ENCODE measurements around the gene ST6GAL1. TPM values are rescaled to one million over a fixed set of nuclear protein-coding genes. Genes with fewer than 3 reads are reported as not detected.

Gene ST6GAL1
- total and polyA plus RNA-seq, 2 experiments from 2014 or later: 17.6 to 65.1 TPM

DNA sequence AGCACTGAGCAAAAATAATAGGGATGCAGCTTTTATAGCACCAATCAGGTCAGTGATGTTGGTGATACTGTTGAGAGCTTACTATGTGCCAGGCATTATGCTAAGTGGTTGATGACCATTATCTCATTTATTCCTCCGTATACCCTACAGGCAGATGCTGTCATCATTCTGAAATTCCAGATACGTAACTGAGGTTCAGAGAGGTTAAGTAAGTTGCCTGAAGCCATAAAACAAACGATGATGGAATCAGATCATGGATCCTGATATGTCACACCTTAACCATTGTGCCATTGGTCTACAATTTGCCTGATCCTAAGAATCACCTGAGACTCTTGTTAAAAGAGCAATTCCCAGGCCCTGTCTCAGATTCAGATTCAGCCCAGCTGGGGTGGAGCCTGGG is 49.5 kb downstream of the ST6GAL1 start (continued):
- TF ChIP-seq, protein P1, sequence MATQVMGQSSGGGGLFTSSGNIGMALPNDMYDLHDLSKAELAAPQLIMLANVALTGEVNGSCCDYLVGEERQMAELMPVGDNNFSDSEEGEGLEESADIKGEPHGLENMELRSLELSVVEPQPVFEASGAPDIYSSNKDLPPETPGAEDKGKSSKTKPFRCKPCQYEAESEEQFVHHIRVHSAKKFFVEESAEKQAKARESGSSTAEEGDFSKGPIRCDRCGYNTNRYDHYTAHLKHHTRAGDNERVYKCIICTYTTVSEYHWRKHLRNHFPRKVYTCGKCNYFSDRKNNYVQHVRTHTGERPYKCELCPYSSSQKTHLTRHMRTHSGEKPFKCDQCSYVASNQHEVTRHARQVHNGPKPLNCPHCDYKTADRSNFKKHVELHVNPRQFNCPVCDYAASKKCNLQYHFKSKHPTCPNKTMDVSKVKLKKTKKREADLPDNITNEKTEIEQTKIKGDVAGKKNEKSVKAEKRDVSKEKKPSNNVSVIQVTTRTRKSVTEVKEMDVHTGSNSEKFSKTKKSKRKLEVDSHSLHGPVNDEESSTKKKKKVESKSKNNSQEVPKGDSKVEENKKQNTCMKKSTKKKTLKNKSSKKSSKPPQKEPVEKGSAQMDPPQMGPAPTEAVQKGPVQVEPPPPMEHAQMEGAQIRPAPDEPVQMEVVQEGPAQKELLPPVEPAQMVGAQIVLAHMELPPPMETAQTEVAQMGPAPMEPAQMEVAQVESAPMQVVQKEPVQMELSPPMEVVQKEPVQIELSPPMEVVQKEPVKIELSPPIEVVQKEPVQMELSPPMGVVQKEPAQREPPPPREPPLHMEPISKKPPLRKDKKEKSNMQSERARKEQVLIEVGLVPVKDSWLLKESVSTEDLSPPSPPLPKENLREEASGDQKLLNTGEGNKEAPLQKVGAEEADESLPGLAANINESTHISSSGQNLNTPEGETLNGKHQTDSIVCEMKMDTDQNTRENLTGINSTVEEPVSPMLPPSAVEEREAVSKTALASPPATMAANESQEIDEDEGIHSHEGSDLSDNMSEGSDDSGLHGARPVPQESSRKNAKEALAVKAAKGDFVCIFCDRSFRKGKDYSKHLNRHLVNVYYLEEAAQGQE (IDR thresholded peaks at IDR 0.05; ENCODE audit: unreplicated experiment): no peak
- TF ChIP-seq, protein P2, sequence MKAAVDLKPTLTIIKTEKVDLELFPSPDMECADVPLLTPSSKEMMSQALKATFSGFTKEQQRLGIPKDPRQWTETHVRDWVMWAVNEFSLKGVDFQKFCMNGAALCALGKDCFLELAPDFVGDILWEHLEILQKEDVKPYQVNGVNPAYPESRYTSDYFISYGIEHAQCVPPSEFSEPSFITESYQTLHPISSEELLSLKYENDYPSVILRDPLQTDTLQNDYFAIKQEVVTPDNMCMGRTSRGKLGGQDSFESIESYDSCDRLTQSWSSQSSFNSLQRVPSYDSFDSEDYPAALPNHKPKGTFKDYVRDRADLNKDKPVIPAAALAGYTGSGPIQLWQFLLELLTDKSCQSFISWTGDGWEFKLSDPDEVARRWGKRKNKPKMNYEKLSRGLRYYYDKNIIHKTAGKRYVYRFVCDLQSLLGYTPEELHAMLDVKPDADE (IDR thresholded peaks at IDR 0.05): no peak
- TF ChIP-seq CREB1 (CRISPR knock-in tag; IDR thresholded peaks at IDR 0.05; ENCODE audit: low read depth): no peak
- no peak for TF ChIP-seq CTCF (conservative IDR thresholded peaks at IDR 0.05; ENCODE audit: low read depth in 2 of 2)
- TF ChIP-seq EZH2phosphoT487 (IDR thresholded peaks at IDR 0.05; ENCODE audit: unreplicated experiment): no peak
- TF ChIP-seq ZNF114 (CRISPR knock-in tag; IDR thresholded peaks at IDR 0.05): no peak
- TF ChIP-seq EZH2 (IDR thresholded peaks at IDR 0.05; ENCODE audit: low read depth, unreplicated experiment): no peak
- no peak for TF ChIP-seq JUNB (IDR thresholded peaks at IDR 0.05; ENCODE audit: unreplicated experiment)
- TF ChIP-seq ZNF331 (CRISPR knock-in tag; IDR thresholded peaks at IDR 0.05; ENCODE audit: low read depth): no peak
- no peak for TF ChIP-seq STAT1 (IDR thresholded peaks at IDR 0.05; ENCODE audit: unreplicated experiment)

GRCh38 chr3:186980989-186981388 is 50.7 kb downstream of the ST6GAL1 start:
- Histone ChIP-seq H2AFZ (no peak overlapping the region), H3K4me3 (no peak overlapping the region), H3K79me2 (replicated peaks; ENCODE audit: insufficient read depth) (no peaks in the 10 kb centered on the region; the same call in none of the 2 replicates), H3F3A (replicated peaks; ENCODE audit: low read depth) (no peaks in the 10 kb centered on the region), H3K27me3 (ENCODE audit: insufficient read depth) (no peaks in the 10 kb centered on the region), H3K4me2 (no peak overlapping the region), H3K27ac (ENCODE audit: low read depth) (no peak overlapping the region), H3K36me3 (ENCODE audit: insufficient read depth) (0 out of 2 replicates have a peak, but pooled peaks cover 6% of the 10 kb centered on the region), H3K4me1 (ENCODE audit: insufficient read depth) (peaks cover 23% of the 10 kb centered on the region), H4K20me1 (replicated peaks; ENCODE audit: insufficient read depth) (0 out of 2 replicates have a peak, but pooled peaks cover 4% of the 10 kb centered on the region), H3K9me2 (ENCODE audit: insufficient read depth) (no peaks in the 10 kb centered on the region; the same call in 1 of the 2 replicates)
- Mint-ChIP-seq H3K36me3 (ENCODE audit: low read depth) (peaks cover 70% of the 10 kb centered on the region), H3K4me3 (no peak overlapping the region), H3K27me3 (ENCODE audit: insufficient read depth, low read depth, poor library complexity) (peaks cover 8% of the 10 kb centered on the region), H3K27ac (no peak overlapping the region), H3K9me3 (peaks cover 7% of the 10 kb centered on the region; the same call in 2 of the 3 replicates), H3K4me1 (peaks cover 32% of the 10 kb centered on the region)
- no peak for ATAC-seq
- DNase-seq (ENCODE audit: low spot score): no peak
- TF ChIP-seq, protein P1 (IDR thresholded peaks at IDR 0.05; ENCODE audit: unreplicated experiment): no peak
- TF ChIP-seq CREB1 (CRISPR knock-in tag; IDR thresholded peaks at IDR 0.05; ENCODE audit: low read depth): no peak
- TF ChIP-seq EZH2 (IDR thresholded peaks at IDR 0.05; ENCODE audit: low read depth, unreplicated experiment): no peak
- TF ChIP-seq, protein P2 (IDR thresholded peaks at IDR 0.05): no peak
- TF ChIP-seq JUNB (IDR thresholded peaks at IDR 0.05; ENCODE audit: unreplicated experiment): no peak
